Endothelial cell of umbilical vein (primary cell): ENCODE results near the gene ELMO1. TPM values are rescaled to one million over a fixed set of nuclear protein-coding genes. Genes with fewer than 3 reads are reported as not detected.

Experiments used
- BruUV-seq: library from RNA; stranded (reverse); fragments of 400-500 nt; replicated peaks from 2 replicates; lab custom pipeline; 2021; lab: Mats Ljungman, UMichigan
- CTCF ChIA-PET: fragments of 300-600, 350-600 bp; sonication (Branson Sonifier 250); formaldehyde crosslinking; loops from one replicate; lab custom pipeline; 2021; ENCODE audit warnings: antibody characterized with exemption, inconsistent platforms; lab: Charles Lee
- POLR2A ChIA-PET: fragments of 300-600, 350-600 bp; sonication (Branson Sonifier 250); formaldehyde crosslinking; loops from one replicate; lab custom pipeline; 2021; ENCODE audit warnings: antibody characterized with exemption, inconsistent platforms; lab: Charles Lee
- DNase-seq: peaks from one replicate; pipeline ENCODE4 v3.0.0-alpha.2; 2011; ENCODE audit warnings: low read depth, low spot score
- FAIRE-seq: peaks from 2 replicates; lab custom pipeline; 2011; peaks lifted over from hg19 to GRCh38; lab: Jason Lieb, UNC
- H2AFZ ChIP-seq: 2 replicates; pipeline ENCODE4 v1.6.0; 2012; ENCODE audit warnings: low read depth, low read length, control low read depth, inconsistent platforms
- H3K27ac ChIP-seq: 2 replicates; pipeline ENCODE4 v1.5.1; 2011; ENCODE audit warnings: low read depth, mild to moderate bottlenecking, control low read depth, low read length, moderate library complexity; ENCODE audit not compliant: insufficient read depth
- H3K27me3 ChIP-seq, 2 experiments: 2 replicates each; pipeline versions ENCODE4 v1.6.0 to v1.6.1; 2011; ENCODE audit warnings: low read length in 2 of 2, mixed read lengths in 1 of 2; ENCODE audit not compliant: control insufficient read depth in 2 of 2, insufficient read depth in 2 of 2
- H3K36me3 ChIP-seq, 2 experiments: 2 replicates in 1 of 2; 3 replicates in 1 of 2; pipeline ENCODE4 v1.5.1; 2011; ENCODE audit warnings: low read length in 2 of 2, mild to moderate bottlenecking in 1 of 2, moderate library complexity in 1 of 2; ENCODE audit not compliant: control insufficient read depth in 2 of 2, insufficient read depth in 2 of 2; ENCODE audit errors: extremely low read depth in 1 of 2
- H3K4me1 ChIP-seq: 3 replicates; pipeline ENCODE4 v1.5.1; 2011; ENCODE audit warnings: mild to moderate bottlenecking, low read length; ENCODE audit not compliant: control insufficient read depth, insufficient read depth; ENCODE audit errors: extremely low read depth
- H3K4me2 ChIP-seq: 2 replicates; pipeline ENCODE4 v1.6.1; 2011; ENCODE audit warnings: low read length, control low read depth, mixed read lengths; ENCODE audit not compliant: insufficient read depth
- H3K4me3 ChIP-seq, 3 experiments: fragments of 200-600 bp in 1 of 3; sonication (generic), shearing (Covaris generic) in 1 of 3; replicated peaks in 1 of 3; 2 replicates each; pipeline ENCODE4 v1.5.1; 2011 to 2016; ENCODE audit warnings: control low read depth in 3 of 3, low read length in 3 of 3, mild to moderate bottlenecking in 2 of 3, inconsistent platforms in 1 of 3, low read depth in 1 of 3, moderate library complexity in 1 of 3; ENCODE audit not compliant: insufficient read depth in 1 of 3
- H3K79me2 ChIP-seq: 2 replicates; pipeline ENCODE4 v1.6.0; 2012; ENCODE audit warnings: low read length, inconsistent platforms; ENCODE audit not compliant: control insufficient read depth, insufficient read depth
- H3K9ac ChIP-seq: replicated peaks from 2 replicates; pipeline ENCODE3; 2011; ENCODE audit warnings: low read length, control low read depth; ENCODE audit not compliant: insufficient read depth; ENCODE audit errors: extremely low read depth
- H3K9me1 ChIP-seq: replicated peaks from 3 replicates; pipeline ENCODE4 v1.6.0; 2011; ENCODE audit warnings: mild to moderate bottlenecking, low read length; ENCODE audit not compliant: control insufficient read depth, insufficient read depth; ENCODE audit errors: extremely low read depth
- H3K9me3 ChIP-seq: replicated peaks from 2 replicates; pipeline ENCODE4 v1.5.1; 2012; ENCODE audit warnings: low read length, inconsistent platforms; ENCODE audit not compliant: control insufficient read depth, insufficient read depth
- H4K20me1 ChIP-seq: replicated peaks from 2 replicates; pipeline ENCODE3; 2011; ENCODE audit warnings: mild to moderate bottlenecking, low read length; ENCODE audit not compliant: control insufficient read depth, insufficient read depth; ENCODE audit errors: extremely low read depth
- CTCF ChIP-seq, 2 donors: IDR thresholded peaks; 1 replicate in 1 of 2; 2 replicates in 1 of 2; pipeline ENCODE4 v1.5.1; 2011; ENCODE audit warnings: low read length in 2 of 2, mild to moderate bottlenecking in 2 of 2, moderate library complexity in 2 of 2, control low read depth in 1 of 2, inconsistent platforms in 1 of 2, low read depth in 1 of 2; ENCODE audit not compliant: insufficient read depth in 1 of 2; ENCODE audit errors: extremely low read depth in 1 of 2
- EZH2 ChIP-seq: IDR thresholded peaks from 2 replicates; pipeline ENCODE4 v1.6.1; 2012; ENCODE audit warnings: borderline replicate concordance, low read depth, mild to moderate bottlenecking, moderate library complexity, low read length, inconsistent platforms; ENCODE audit not compliant: severe bottlenecking
- FOS ChIP-seq: IDR thresholded peaks from 2 replicates; pipeline ENCODE4 v1.6.1; 2011; ENCODE audit warnings: mild to moderate bottlenecking, low read length, moderate library complexity, borderline replicate concordance; ENCODE audit not compliant: insufficient read depth
- GATA2 ChIP-seq: IDR thresholded peaks from 2 replicates; pipeline ENCODE4 v1.7.0; 2011; ENCODE audit warnings: low read depth, mild to moderate bottlenecking, moderate library complexity, mixed read lengths, low read length; ENCODE audit not compliant: insufficient read length, insufficient read depth
- JUN ChIP-seq: IDR thresholded peaks from 2 replicates; pipeline ENCODE4 v1.6.1; 2011; ENCODE audit warnings: borderline replicate concordance, low read depth; ENCODE audit not compliant: insufficient read length, insufficient read depth
- MYC ChIP-seq: IDR thresholded peaks from one replicate; pipeline ENCODE4 v1.6.1; 2011; ENCODE audit warnings: mild to moderate bottlenecking, low read depth, low read length
- POLR2A ChIP-seq: IDR thresholded peaks from 2 replicates; pipeline ENCODE4 v1.6.1; 2012; ENCODE audit warnings: low read depth, mild to moderate bottlenecking, control low read depth, low read length
- POLR2AphosphoS5 ChIP-seq: IDR thresholded peaks from 2 replicates; pipeline ENCODE4 v1.6.1; 2012; ENCODE audit warnings: low read depth, mild to moderate bottlenecking, control low read depth, low read length, moderate library complexity; ENCODE audit not compliant: insufficient read depth
- dilution Hi-C: fragments of 300-500 bp; cut with MboI; formaldehyde crosslinking; loops from one replicate; pipeline ENCODE4 v1.15.0; 2019; ENCODE audit warnings: low sequenced_read_pairs; ENCODE audit not compliant: extremely low pct_ligation_motif_present
- intact Hi-C: fragments of 100-400 bp; cut with micrococcal nuclease; formaldehyde crosslinking; loops from one replicate; pipeline ENCODE4 v1.10.0; 2022
- polyA plus RNA-seq, 4 experiments: library from polyadenylated mRNA; depleted of rRNA in 3 of 4; stranded (reverse) in 3 of 4; unstranded in 1 of 4; fragments of >200 nt; gene quantifications; 2 replicates each; pipeline versions ENCODE4 v1.2.1 to v1.2.3, GENCODE V29; 2011 to 2012; ENCODE audit warnings: missing spikeins in 1 of 4
- total RNA-seq: library from RNA; stranded (reverse); gene quantifications from 2 replicates; pipeline ENCODE4 v1.2.3, GENCODE V29; 2021
- TF ChIP-seq, protein P1 (sequence below): IDR thresholded peaks from 2 replicates; pipeline ENCODE4 v1.6.1; 2011; ENCODE audit not compliant: insufficient read depth, insufficient read length

ELMO1 gene
- total and polyA plus RNA-seq, 2 donors (not counting 3 experiments of a cell fraction or from before 2014, with no cell fraction given) = 17.0 to 30.6 TPM

- no peak for FAIRE-seq
- Histone ChIP-seq H3K27me3 (no peaks in the 10 kb centered on the region), H2AFZ (no peak overlapping the region), H3K79me2 (no peaks in the 10 kb centered on the region), H3K9me3 (no peaks in the 10 kb centered on the region), H3K27ac (no peak overlapping the region), H3K4me1 (no peaks in the 10 kb centered on the region), H3K4me3 (no peak overlapping the region), H3K9ac (no peak overlapping the region), H4K20me1 (no peaks in the 10 kb centered on the region), H3K4me2 (no peak overlapping the region), H3K36me3 (no peaks in the 10 kb centered on the region), H3K9me1 (no peaks in the 10 kb centered on the region)
- ChIA-PET POLR2A (no interaction called here), CTCF (interaction anchor here (0.7 to 6.7 kb wide), 47 partner anchors 9 to 285 kb away, joined by 3 to 94 read pairs (median 4); partner anchors contain the start of gene ELMO1)
- TF ChIP-seq JUN (no peak), POLR2A (no peak), POLR2AphosphoS5 (no peak), MYC (no peak), GATA2 (no peak), FOS (no peak), CTCF (IDR thresholded peaks at IDR 0.05; ENCODE audit: extremely low read depth in 1 of 2, insufficient read depth in 1 of 2, low read depth in 1 of 2, low read length in 2 of 2) (no peak), EZH2 (no peak)
- TF ChIP-seq, protein P1, sequence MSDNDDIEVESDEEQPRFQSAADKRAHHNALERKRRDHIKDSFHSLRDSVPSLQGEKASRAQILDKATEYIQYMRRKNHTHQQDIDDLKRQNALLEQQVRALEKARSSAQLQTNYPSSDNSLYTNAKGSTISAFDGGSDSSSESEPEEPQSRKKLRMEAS = no peak
- no peak for DNase-seq
- dilution Hi-C loops = no loop called here
- BruUV-seq = no TSS peak
- intact Hi-C loops = loop anchor here (1.0 to 2.0 kb wide), 3 partner anchors 46 to 260 kb away; partner anchors contain the start of gene ELMO1
These were observed 46.3 kb upstream of the ELMO1 start for GRCh38 chr7:37494926-37495325.
